HEK293 (cell line): ENCODE results near the gene DOK6.

Experiments
- CTCF ChIA-PET: fragments of 350-600 bp; formaldehyde crosslinking; extraction: SDS; loops from one replicate; lab custom pipeline; 2021; ENCODE audit warnings: antibody characterized with exemption; lab: Yijun Ruan, JAX
- POLR2A ChIA-PET: fragments of 300-600 bp; formaldehyde crosslinking; extraction: SDS; loops from one replicate; lab custom pipeline; 2020; ENCODE audit warnings: antibody characterized with exemption, inconsistent platforms; lab: Yijun Ruan, JAX
- H3K27ac ChIP-seq: fragments of 200-500 bp; sonication (Bioruptor generic); 2 replicates; pipeline ENCODE4 v1.5.1; 2014; ENCODE audit warnings: low read depth, low read length, control low read depth, inconsistent platforms; ENCODE audit errors: extremely low read depth
- H3K36me3 ChIP-seq, 2 experiments: fragments of 200-500 bp in 1 of 2; sonication (Bioruptor generic) in 1 of 2; 1 replicate in 1 of 2; 2 replicates in 1 of 2; pipeline ENCODE4 v1.5.1; 2014 to 2017; ENCODE audit warnings: inconsistent platforms in 2 of 2, low read length in 2 of 2; ENCODE audit not compliant: control insufficient read depth in 2 of 2, insufficient read depth in 1 of 2
- H3K4me1 ChIP-seq: fragments of 200-500 bp; sonication (Bioruptor generic); 2 replicates; pipeline ENCODE4 v1.5.1; 2014; ENCODE audit warnings: mild to moderate bottlenecking, low read length, inconsistent platforms; ENCODE audit not compliant: control insufficient read depth, insufficient read depth
- H3K4me3 ChIP-seq: 2 replicates; pipeline ENCODE4 v1.5.1; 2011; ENCODE audit warnings: low read depth, mild to moderate bottlenecking, control low read depth, low read length, moderate library complexity
- H3K9me3 ChIP-seq: fragments of 200-500 bp; sonication (Bioruptor generic); 2 replicates; pipeline ENCODE4 v1.5.1; 2014; ENCODE audit warnings: low read depth, low read length, inconsistent platforms; ENCODE audit not compliant: control insufficient read depth, insufficient read depth
- ATF2 ChIP-seq: fragments of 450-650 bp; formaldehyde crosslinking; IDR thresholded peaks from 2 replicates; pipeline ENCODE4 v1.5.1; 2016; ENCODE audit warnings: missing biosample characterization, missing genetic modification characterization, low read depth
- GFI1B ChIP-seq: fragments of 450-650 bp; formaldehyde crosslinking; IDR thresholded peaks from 2 replicates; pipeline ENCODE4 v1.5.1; 2016; ENCODE audit warnings: missing biosample characterization, missing genetic modification characterization
- GLIS1 ChIP-seq: fragments of 450-650 bp; formaldehyde crosslinking; IDR thresholded peaks from 2 replicates; pipeline ENCODE4 v1.5.1; 2016; ENCODE audit warnings: missing biosample characterization, missing genetic modification characterization
- SP7 ChIP-seq: fragments of 450-650 bp; formaldehyde crosslinking; IDR thresholded peaks from 2 replicates; pipeline ENCODE4 v1.5.1; 2016; ENCODE audit warnings: missing biosample characterization, missing genetic modification characterization
- ZBTB10 ChIP-seq: fragments of 450-650 bp; formaldehyde crosslinking; IDR thresholded peaks from 2 replicates; pipeline ENCODE4 v1.5.1; 2016; ENCODE audit warnings: missing biosample characterization, missing genetic modification characterization
- ZFP41 ChIP-seq: fragments of 450-650 bp; formaldehyde crosslinking; IDR thresholded peaks from 2 replicates; pipeline ENCODE4 v1.5.1; 2016; ENCODE audit warnings: missing biosample characterization, missing genetic modification characterization, borderline replicate concordance
- ZIC2 ChIP-seq: fragments of 450-650 bp; formaldehyde crosslinking; IDR thresholded peaks from 2 replicates; pipeline ENCODE4 v1.5.1; 2016; ENCODE audit warnings: missing biosample characterization, missing genetic modification characterization
- ZNF133 ChIP-seq: fragments of 450-650 bp; formaldehyde crosslinking; IDR thresholded peaks from 2 replicates; pipeline ENCODE4 v1.5.1; 2016; ENCODE audit warnings: missing biosample characterization, missing genetic modification characterization
- ZNF155 ChIP-seq: fragments of 450-650 bp; formaldehyde crosslinking; IDR thresholded peaks from 2 replicates; pipeline ENCODE4 v1.5.1; 2016; ENCODE audit warnings: missing biosample characterization, missing genetic modification characterization
- ZNF175 ChIP-seq: fragments of 450-650 bp; formaldehyde crosslinking; IDR thresholded peaks from 2 replicates; pipeline ENCODE4 v1.5.1; 2016; ENCODE audit warnings: missing biosample characterization, missing genetic modification characterization
- ZNF2 ChIP-seq: fragments of 450-650 bp; formaldehyde crosslinking; IDR thresholded peaks from 2 replicates; pipeline ENCODE4 v1.5.1; 2016; ENCODE audit warnings: missing biosample characterization, missing genetic modification characterization
- ZNF214 ChIP-seq: fragments of 450-650 bp; formaldehyde crosslinking; IDR thresholded peaks from 2 replicates; pipeline ENCODE4 v1.5.1; 2017; ENCODE audit warnings: missing biosample characterization, mild to moderate bottlenecking, missing genetic modification characterization, borderline replicate concordance
- ZNF248 ChIP-seq: fragments of 450-650 bp; formaldehyde crosslinking; IDR thresholded peaks from 2 replicates; pipeline ENCODE4 v1.5.1; 2017; ENCODE audit warnings: missing biosample characterization, missing genetic modification characterization
- ZNF274 ChIP-seq, 2 experiments: fragments of 200-500 bp in 1 of 2; fragments of 450-650 bp in 1 of 2; sonication (Bioruptor generic) in 1 of 2; formaldehyde crosslinking in 1 of 2; IDR thresholded peaks; 2 replicates each; pipeline versions ENCODE4 v1.5.1 to v1.6.1; 2014 to 2016; ENCODE audit warnings: borderline replicate concordance in 1 of 2, inconsistent platforms in 1 of 2, low read length in 1 of 2, missing biosample characterization in 1 of 2, missing genetic modification characterization in 1 of 2
- ZNF280C ChIP-seq: fragments of 450-650 bp; formaldehyde crosslinking; IDR thresholded peaks from 2 replicates; pipeline ENCODE4 v1.5.1; 2016; ENCODE audit warnings: missing biosample characterization, missing genetic modification characterization
- ZNF335 ChIP-seq: fragments of 450-650 bp; formaldehyde crosslinking; conservative IDR thresholded peaks from 2 replicates; pipeline ENCODE4 v1.5.1; 2016; ENCODE audit warnings: missing biosample characterization, missing genetic modification characterization
- ZNF473 ChIP-seq: fragments of 450-650 bp; formaldehyde crosslinking; IDR thresholded peaks from 2 replicates; pipeline ENCODE4 v1.5.1; 2017; ENCODE audit warnings: missing biosample characterization, missing genetic modification characterization
- ZNF48 ChIP-seq: fragments of 450-650 bp; formaldehyde crosslinking; IDR thresholded peaks from 2 replicates; pipeline ENCODE4 v1.5.1; 2016; ENCODE audit warnings: missing biosample characterization, missing genetic modification characterization
- ZNF544 ChIP-seq: fragments of 450-650 bp; formaldehyde crosslinking; IDR thresholded peaks from 2 replicates; pipeline ENCODE4 v1.5.0; 2017; ENCODE audit warnings: missing biosample characterization, missing genetic modification characterization
- ZNF549 ChIP-seq: fragments of 450-650 bp; IDR thresholded peaks from 2 replicates; pipeline ENCODE4 v1.5.1; 2018; ENCODE audit warnings: missing biosample characterization, missing genetic modification characterization, mild to moderate bottlenecking, inconsistent platforms, moderate library complexity
- ZNF560 ChIP-seq: fragments of 450-650 bp; formaldehyde crosslinking; IDR thresholded peaks from 2 replicates; pipeline ENCODE4 v1.5.1; 2017; ENCODE audit warnings: missing biosample characterization, missing genetic modification characterization, borderline replicate concordance
- ZNF621 ChIP-seq: fragments of 450-650 bp; formaldehyde crosslinking; IDR thresholded peaks from 2 replicates; pipeline ENCODE4 v1.5.1; 2017; ENCODE audit warnings: missing biosample characterization, missing genetic modification characterization
- ZNF785 ChIP-seq: fragments of 450-650 bp; formaldehyde crosslinking; IDR thresholded peaks from 2 replicates; pipeline ENCODE4 v1.5.1; 2016; ENCODE audit warnings: missing biosample characterization, missing genetic modification characterization
- ZSCAN16 ChIP-seq: fragments of 450-650 bp; formaldehyde crosslinking; IDR thresholded peaks from 2 replicates; pipeline ENCODE4 v1.5.1; 2016; ENCODE audit warnings: missing biosample characterization, missing genetic modification characterization

Gene DOK6

GRCh38 chr18:69705987-69706386 is 305.3 kb downstream of the DOK6 start (continued):
- TF ChIP-seq ZSCAN16 (tag by site-specific recombination) (no peak), SP7 (tag by site-specific recombination) (no peak), ZNF48 (tag by site-specific recombination) (no peak), ZNF473 (tag by site-specific recombination) (no peak), ZNF2 (tag by site-specific recombination) (no peak), ZNF155 (tag by site-specific recombination) (no peak), ZNF175 (tag by site-specific recombination) (no peak), ZNF335 (tag by site-specific recombination) (no peak), ZNF280C (no peak)

GRCh38 chr18:69708844-69709243 is 308.2 kb downstream of the DOK6 start:
- H3K9me3 ChIP-seq: no peaks in the 10 kb centered on the region
- POLR2A ChIA-PET: no interaction called here
- H3K4me1 ChIP-seq: no peaks in the 10 kb centered on the region
- no peak overlapping the region for H3K4me3 ChIP-seq
- TF ChIP-seq ZNF214 (no peak), ZIC2 (tag by site-specific recombination) (no peak), ZNF248 (no peak), ZNF544 (no peak), ZNF274 (IDR thresholded peaks at IDR 0.05; ENCODE audit: low read length) (no peak), ZNF274 (tag by site-specific recombination; IDR thresholded peaks at IDR 0.05; ENCODE audit: borderline replicate concordance) (no peak), ATF2 (tag by site-specific recombination) (no peak), ZNF560 (no peak), ZFP41 (tag by site-specific recombination) (no peak), ZNF2 (tag by site-specific recombination) (no peak), GFI1B (tag by site-specific recombination) (no peak), ZNF133 (tag by site-specific recombination) (no peak), ZBTB10 (no peak), ZNF280C (no peak), ZNF621 (tag by site-specific recombination) (no peak), ZNF549 (no peak), SP7 (tag by site-specific recombination) (no peak), GLIS1 (tag by site-specific recombination) (no peak), ZNF785 (tag by site-specific recombination) (no peak)
- no peak overlapping the region for H3K27ac ChIP-seq
- H3K36me3 ChIP-seq: no peaks in the 10 kb centered on the region
- CTCF ChIA-PET: no interaction called here
